KBM-7 (cell line): Measurements from ENCODE around the gene DAAM2.

ENCODE experiments used
- DNase-seq: peaks from one replicate; pipeline ENCODE4 v3.0.0-alpha.2; 2015
- in situ Hi-C: fragments of 300-500 bp; cut with MboI; formaldehyde crosslinking; loops from 2 replicates; pipeline ENCODE4 v1.14.3; 2020; ENCODE audit warnings: low sequenced_read_pairs, low pct_unique_long_range_greater_than_20kb, mixed read lengths

DAAM2 gene

GRCh38 chr6:39915866-39916265, 123.7 kb downstream of the DAAM2 start:
- DNase-seq: no peak
- in situ Hi-C loops: no loop called here

GRCh38 chr6:39917329-39917728, 125.2 kb downstream of the DAAM2 start:
- DNase-seq: no peak
- in situ Hi-C loops: no loop called here

- no peak for DNase-seq
- in situ Hi-C loops: no loop called here
These were observed 125.8 kb downstream of the DAAM2 start for GRCh38 chr6:39917981-39918380.

GRCh38 chr6:39918831-39919230, 126.7 kb downstream of the DAAM2 start:
- DNase-seq: no peak
- in situ Hi-C loops: no loop called here

- in situ Hi-C loops: no loop called here
- DNase-seq: no peak
These were observed 128.0 kb downstream of the DAAM2 start for GRCh38 chr6:39920157-39920556.

GRCh38 chr6:39922821-39923220, 130.6 kb downstream of the DAAM2 start:
- no peak for DNase-seq
- in situ Hi-C loops: no loop called here

GRCh38 chr6:39923394-39923793, 131.2 kb downstream of the DAAM2 start:
- in situ Hi-C loops: no loop called here
- DNase-seq: no peak

- no peak for DNase-seq
- in situ Hi-C loops: no loop called here
These were observed 131.7 kb downstream of the DAAM2 start for GRCh38 chr6:39923861-39924260.

GRCh38 chr6:39924283-39924682, 132.1 kb downstream of the DAAM2 start:
- in situ Hi-C loops: no loop called here
- no peak for DNase-seq

- DNase-seq: no peak
- in situ Hi-C loops: no loop called here
These were observed 133.2 kb downstream of the DAAM2 start for GRCh38 chr6:39925191-39925930.

- DNase-seq: no peak
- in situ Hi-C loops: no loop called here
These were observed 133.7 kb downstream of the DAAM2 start for GRCh38 chr6:39925931-39926290.

GRCh38 chr6:39926668-39927067, 134.5 kb downstream of the DAAM2 start:
- in situ Hi-C loops: no loop called here
- DNase-seq: no peak

- in situ Hi-C loops: no loop called here
- no peak for DNase-seq
These were observed 135.0 kb downstream of the DAAM2 start for GRCh38 chr6:39927159-39927558.

GRCh38 chr6:39929039-39929732, 137.0 kb downstream of the DAAM2 start:
- in situ Hi-C loops: no loop called here
- no peak for DNase-seq

- DNase-seq: no peak
- in situ Hi-C loops: no loop called here
These were observed 137.7 kb downstream of the DAAM2 start for GRCh38 chr6:39929733-39930461.

- DNase-seq: no peak
- in situ Hi-C loops: no loop called here
These were observed 138.4 kb downstream of the DAAM2 start for GRCh38 chr6:39930540-39930939.

- in situ Hi-C loops: no loop called here
- DNase-seq: no peak
These were observed 139.4 kb downstream of the DAAM2 start for GRCh38 chr6:39931607-39932006.

GRCh38 chr6:39932386-39932910, 140.3 kb downstream of the DAAM2 start:
- no peak for DNase-seq
- in situ Hi-C loops: no loop called here

- DNase-seq: no peak
- in situ Hi-C loops: no loop called here
These were observed 141.5 kb downstream of the DAAM2 start for GRCh38 chr6:39933669-39934130.
